Astrocyte (in vitro differentiated cells and primary cell): Measurements from ENCODE around the gene IKZF2. TPM values are rescaled to one million over a fixed set of nuclear protein-coding genes. Genes with fewer than 3 reads are reported as not detected.

ENCODE experiments used
- DNase-seq: peaks from one replicate; pipeline ENCODE4 v3.0.0-alpha.2; 2010; ENCODE audit warnings: low read depth
- FAIRE-seq: peaks from 2 replicates; lab custom pipeline; 2011; peaks lifted over from hg19 to GRCh38; lab: Jason Lieb, UNC
- H2AFZ ChIP-seq: 2 replicates; pipeline ENCODE4 v1.6.0; 2012; ENCODE audit warnings: low read depth, low read length, inconsistent platforms
- H3K27ac ChIP-seq: 2 replicates; pipeline ENCODE4 v1.5.1; 2011; ENCODE audit warnings: low read depth, low read length, inconsistent platforms
- H3K27me3 ChIP-seq: 2 replicates; pipeline ENCODE4 v1.6.0; 2011; ENCODE audit warnings: low read length, inconsistent platforms; ENCODE audit not compliant: insufficient read depth
- H3K36me3 ChIP-seq: 2 replicates; pipeline ENCODE4 v1.5.1; 2011; ENCODE audit warnings: low read length, inconsistent platforms; ENCODE audit not compliant: insufficient read depth
- H3K4me1 ChIP-seq: 2 replicates; pipeline ENCODE4 v1.5.1; 2011; ENCODE audit warnings: low read length, inconsistent platforms; ENCODE audit not compliant: insufficient read depth
- H3K4me2 ChIP-seq: 2 replicates; pipeline ENCODE4 v1.6.0; 2012; ENCODE audit warnings: low read length, inconsistent platforms
- H3K4me3 ChIP-seq: 2 replicates; pipeline ENCODE4 v1.5.1; 2011; ENCODE audit warnings: low read depth, mild to moderate bottlenecking, low read length, inconsistent platforms; ENCODE audit not compliant: insufficient read depth
- H3K79me2 ChIP-seq: 2 replicates; pipeline ENCODE4 v1.6.0; 2012; ENCODE audit warnings: mild to moderate bottlenecking, low read length, inconsistent platforms; ENCODE audit not compliant: insufficient read depth
- H3K9ac ChIP-seq: 2 replicates; pipeline ENCODE4 v1.6.0; 2012; ENCODE audit warnings: mild to moderate bottlenecking, low read length, inconsistent platforms
- H3K9me3 ChIP-seq: 2 replicates; pipeline ENCODE4 v1.5.1; 2012; ENCODE audit warnings: low read depth, mild to moderate bottlenecking, low read length, inconsistent platforms; ENCODE audit not compliant: insufficient read depth
- H4K20me1 ChIP-seq: 2 replicates; pipeline ENCODE4 v1.6.0; 2012; ENCODE audit warnings: low read length, inconsistent platforms; ENCODE audit not compliant: insufficient read depth
- H3K27ac Mint-ChIP-seq: one replicate; pipeline ENCODE4 v1.8.0; 2021; ENCODE audit warnings: mild to moderate bottlenecking, mixed read lengths; ENCODE audit not compliant: unreplicated experiment
- H3K27me3 Mint-ChIP-seq: one replicate; pipeline ENCODE4 v1.8.0; 2021; ENCODE audit warnings: low read depth, mixed read lengths; ENCODE audit not compliant: unreplicated experiment
- H3K36me3 Mint-ChIP-seq: one replicate; pipeline ENCODE4 v1.8.0; 2021; ENCODE audit warnings: low read depth, mixed read lengths; ENCODE audit not compliant: unreplicated experiment
- H3K4me1 Mint-ChIP-seq: one replicate; pipeline ENCODE4 v1.8.0; 2021; ENCODE audit warnings: low read depth, mixed read lengths; ENCODE audit not compliant: unreplicated experiment
- H3K4me3 Mint-ChIP-seq: one replicate; pipeline ENCODE4 v1.8.0; 2021; ENCODE audit warnings: mild to moderate bottlenecking, moderate library complexity, mixed read lengths; ENCODE audit not compliant: unreplicated experiment
- H3K9me3 Mint-ChIP-seq: one replicate; pipeline ENCODE4 v1.8.0; 2021; ENCODE audit warnings: mild to moderate bottlenecking, mixed read lengths; ENCODE audit not compliant: unreplicated experiment
- EZH2 ChIP-seq: IDR thresholded peaks from 2 replicates; pipeline ENCODE4 v1.6.1; 2012; ENCODE audit warnings: mild to moderate bottlenecking, low read length, inconsistent platforms; ENCODE audit not compliant: insufficient read depth
- total RNA-seq: library from RNA; stranded (reverse); gene quantifications from 2 replicates; pipeline ENCODE4 v1.2.1, GENCODE V29; 2021
- TF ChIP-seq, protein P1 (sequence below): IDR thresholded peaks from 2 replicates; pipeline ENCODE4 v1.5.1; 2011; ENCODE audit warnings: low read depth, mild to moderate bottlenecking, inconsistent platforms, low read length, moderate library complexity; ENCODE audit not compliant: insufficient read depth

The IKZF2 gene
- total RNA-seq, 1 donor from 2014 or later, result 15.5 TPM

- no peaks in the 10 kb centered on the region for H4K20me1 ChIP-seq
- H2AFZ ChIP-seq, result no peak overlapping the region
- no peak overlapping the region for H3K27ac ChIP-seq
- no peaks in the 10 kb centered on the region for H3K9me3 Mint-ChIP-seq
- no peaks in the 10 kb centered on the region for H3K27me3 ChIP-seq
- no peak overlapping the region for H3K4me3 Mint-ChIP-seq
- H3K9ac ChIP-seq, result no peak overlapping the region
- no peak overlapping the region for H3K4me2 ChIP-seq
- TF ChIP-seq, protein P1, sequence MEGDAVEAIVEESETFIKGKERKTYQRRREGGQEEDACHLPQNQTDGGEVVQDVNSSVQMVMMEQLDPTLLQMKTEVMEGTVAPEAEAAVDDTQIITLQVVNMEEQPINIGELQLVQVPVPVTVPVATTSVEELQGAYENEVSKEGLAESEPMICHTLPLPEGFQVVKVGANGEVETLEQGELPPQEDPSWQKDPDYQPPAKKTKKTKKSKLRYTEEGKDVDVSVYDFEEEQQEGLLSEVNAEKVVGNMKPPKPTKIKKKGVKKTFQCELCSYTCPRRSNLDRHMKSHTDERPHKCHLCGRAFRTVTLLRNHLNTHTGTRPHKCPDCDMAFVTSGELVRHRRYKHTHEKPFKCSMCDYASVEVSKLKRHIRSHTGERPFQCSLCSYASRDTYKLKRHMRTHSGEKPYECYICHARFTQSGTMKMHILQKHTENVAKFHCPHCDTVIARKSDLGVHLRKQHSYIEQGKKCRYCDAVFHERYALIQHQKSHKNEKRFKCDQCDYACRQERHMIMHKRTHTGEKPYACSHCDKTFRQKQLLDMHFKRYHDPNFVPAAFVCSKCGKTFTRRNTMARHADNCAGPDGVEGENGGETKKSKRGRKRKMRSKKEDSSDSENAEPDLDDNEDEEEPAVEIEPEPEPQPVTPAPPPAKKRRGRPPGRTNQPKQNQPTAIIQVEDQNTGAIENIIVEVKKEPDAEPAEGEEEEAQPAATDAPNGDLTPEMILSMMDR, result no peak
- no peak overlapping the region for H3K4me3 ChIP-seq
- no peaks in the 10 kb centered on the region for H3K4me1 Mint-ChIP-seq
- H3K27ac Mint-ChIP-seq, result no peak overlapping the region
- no peaks in the 10 kb centered on the region for H3K9me3 ChIP-seq
- no peaks in the 10 kb centered on the region for H3K27me3 Mint-ChIP-seq
- peaks cover 2% of the 10 kb centered on the region for H3K36me3 Mint-ChIP-seq
- no peaks in the 10 kb centered on the region for H3K4me1 ChIP-seq
- no peaks in the 10 kb centered on the region for H3K36me3 ChIP-seq
- FAIRE-seq, result no peak
- DNase-seq, result no peak
- H3K79me2 ChIP-seq, result no peaks in the 10 kb centered on the region
Observed at GRCh38 chr2:213004197-213004821, 147.1 kb downstream of the IKZF2 start.

GRCh38 chr2:213002383-213002782 lies 149.0 kb downstream of the IKZF2 start:
- no peaks in the 10 kb centered on the region for H3K9me3 Mint-ChIP-seq
- H3K27ac Mint-ChIP-seq, result no peak overlapping the region
- H3K4me3 Mint-ChIP-seq, result no peak overlapping the region

More at GRCh38 chr2:213002383-213002782, 149.0 kb downstream of the IKZF2 start:
- FAIRE-seq (no peak), DNase-seq (no peak)
- Histone ChIP-seq H3K4me2 (no peak overlapping the region), H3K36me3 (no peaks in the 10 kb centered on the region), H3K27me3 (no peaks in the 10 kb centered on the region), H3K9ac (no peak overlapping the region), H4K20me1 (no peaks in the 10 kb centered on the region), H3K4me1 (no peaks in the 10 kb centered on the region), H3K27ac (no peak overlapping the region), H2AFZ (no peak overlapping the region), H3K4me3 (no peak overlapping the region), H3K9me3 (no peaks in the 10 kb centered on the region), H3K79me2 (no peaks in the 10 kb centered on the region)
- Mint-ChIP-seq H3K4me1 (no peaks in the 10 kb centered on the region), H3K36me3 (peaks cover 2% of the 10 kb centered on the region), H3K27me3 (no peaks in the 10 kb centered on the region)
- no peak for TF ChIP-seq EZH2
- TF ChIP-seq, protein P1, result no peak
